ENCODE data around the gene LGALS9. TPM values are rescaled to one million over a fixed set of nuclear protein-coding genes. Genes with fewer than 3 reads are reported as not detected.

The LGALS9 gene
- polyA plus RNA-seq, 1 of the 3 experiments (the other 2 are of a cell fraction), result 0.21 TPM

GRCh38 chr17:27669136-27669535, 38.1 kb downstream of the LGALS9 start (continued):
- TF ChIP-seq REST (IDR thresholded peaks at IDR 0.05; ENCODE audit: low read depth, low read length) (no peak), FOSL2 (IDR thresholded peaks at IDR 0.05; ENCODE audit: borderline replicate concordance, low read depth) (no peak), CHD2 (IDR thresholded peaks at IDR 0.05; ENCODE audit: low read length, partially characterized antibody) (no peak)
- TF ChIP-seq, protein P1, sequence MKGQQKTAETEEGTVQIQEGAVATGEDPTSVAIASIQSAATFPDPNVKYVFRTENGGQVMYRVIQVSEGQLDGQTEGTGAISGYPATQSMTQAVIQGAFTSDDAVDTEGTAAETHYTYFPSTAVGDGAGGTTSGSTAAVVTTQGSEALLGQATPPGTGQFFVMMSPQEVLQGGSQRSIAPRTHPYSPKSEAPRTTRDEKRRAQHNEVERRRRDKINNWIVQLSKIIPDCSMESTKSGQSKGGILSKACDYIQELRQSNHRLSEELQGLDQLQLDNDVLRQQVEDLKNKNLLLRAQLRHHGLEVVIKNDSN (IDR thresholded peaks at IDR 0.05; ENCODE audit: borderline replicate concordance, low read depth), result no peak

- 27% methylated on average over 2 of the region's 5 CpGs for WGBS (ENCODE audit: low lambda C conversion rate)
- no peaks in the 10 kb centered on the region for H3K9me3 ChIP-seq
- H3K27ac ChIP-seq (ENCODE audit: low read depth in 2 of 2, low read length in 1 of 2), result no peak overlapping the region
- H3F3A ChIP-seq (replicated peaks; ENCODE audit: insufficient read depth), result no peaks in the 10 kb centered on the region
- no peak for TF ChIP-seq RFX5 (IDR thresholded peaks at IDR 0.05; ENCODE audit: low read length)
- TF ChIP-seq MXI1 (IDR thresholded peaks at IDR 0.05; ENCODE audit: low read depth, low read length), result no peak
- no peak for TF ChIP-seq SIN3A (IDR thresholded peaks at IDR 0.05; ENCODE audit: borderline replicate concordance, low read depth, low read length)
- TF ChIP-seq MEF2A (IDR thresholded peaks at IDR 0.05; ENCODE audit: borderline replicate concordance, low read depth), result no peak
- no peak for TF ChIP-seq RXRA (IDR thresholded peaks at IDR 0.05; ENCODE audit: borderline replicate concordance, low read depth)
- no peak for TF ChIP-seq FOXM1 (IDR thresholded peaks at IDR 0.05; ENCODE audit: low read depth)
- ChIA-PET CTCF (interaction anchor here (1.3 to 2.1 kb wide), 3 partner anchors 15 to 86 kb away, joined by 5 to 7 read pairs (median 5); no protein-coding TSS in a partner anchor), POLR2A (no interaction called here)
- H3K9me2 ChIP-seq, result no peaks in the 10 kb centered on the region
- H3K4me1 ChIP-seq (ENCODE audit: control insufficient read depth in 1 of 2, insufficient read depth in 2 of 2, low read depth in 1 of 2, low read length in 1 of 2), result no peaks in the 10 kb centered on the region
- no peak overlapping the region for H3K9ac ChIP-seq
- no peak overlapping the region for H3K4me3 ChIP-seq (ENCODE audit: low read depth in 2 of 2, low read length in 1 of 2)
- no peaks in the 10 kb centered on the region for H3K79me2 ChIP-seq (ENCODE audit: insufficient read depth)
- no peak overlapping the region for H3K4me2 ChIP-seq
- no peak overlapping the region for H2AFZ ChIP-seq (ENCODE audit: low read depth)
- DNase-seq, result no peak
- H4K20me1 ChIP-seq (ENCODE audit: insufficient read depth), result no peaks in the 10 kb centered on the region
- no peaks in the 10 kb centered on the region for H3K27me3 ChIP-seq (ENCODE audit: insufficient read depth)
- H3K36me3 ChIP-seq (replicated peaks in 1 of 2; ENCODE audit: control insufficient read depth in 1 of 2, insufficient read depth in 2 of 2, low read length in 1 of 2), result no peaks in the 10 kb centered on the region
Observed at GRCh38 chr17:27669850-27670249, 38.9 kb downstream of the LGALS9 start.
